Measurements from ENCODE around the gene CLSTN2. TPM values are rescaled to one million over a fixed set of nuclear protein-coding genes. Genes with fewer than 3 reads are reported as not detected.

The CLSTN2 gene
- total and polyA plus RNA-seq, 2 of the 8 experiments (the other 6 are each of a cell fraction or from before 2014, with no cell fraction given) = 0.39 to 0.52 TPM

DNA sequence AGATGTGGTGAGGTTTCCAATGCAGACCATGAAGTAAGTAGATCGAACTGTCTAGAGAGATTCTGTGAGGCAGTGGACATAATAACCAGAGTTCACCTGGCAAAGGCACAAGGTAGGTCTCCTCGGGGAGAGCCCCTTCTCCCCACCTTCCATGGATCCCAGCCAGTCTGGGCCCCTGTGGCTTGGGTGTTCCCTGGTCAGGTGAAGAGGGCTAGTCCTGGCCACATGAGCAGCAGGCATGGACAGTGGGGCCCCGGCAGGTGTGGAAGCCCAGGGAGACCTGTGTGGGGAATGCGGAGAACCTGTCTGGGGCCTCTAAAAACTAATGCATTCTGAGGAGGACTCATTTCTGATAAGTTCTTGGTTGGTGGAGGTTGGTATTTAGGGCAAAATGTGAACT is 501.4 kb downstream of the CLSTN2 start:
- H3K4me3 ChIP-seq (ENCODE audit: extremely low read depth in 1 of 4, insufficient read depth in 2 of 4, low read depth in 3 of 4, low read length in 4 of 4) = no peak overlapping the region
- TF ChIP-seq KDM5A (IDR thresholded peaks at IDR 0.05; ENCODE audit: low read length) (no peak), TAF1 (IDR thresholded peaks at IDR 0.05; ENCODE audit: low read depth, low read length) (no peak), EP300 (IDR thresholded peaks at IDR 0.05; ENCODE audit: borderline replicate concordance in 1 of 2, low read depth in 2 of 2, low read length in 2 of 2) (no peak), ASH2L (IDR thresholded peaks at IDR 0.05; ENCODE audit: low read length) (no peak), SAP30 (IDR thresholded peaks at IDR 0.05; ENCODE audit: insufficient read depth, insufficient replicate concordance, low read length) (no peak), YY1 (IDR thresholded peaks at IDR 0.05; ENCODE audit: low read depth, low read length) (no peak), TCF12 (IDR thresholded peaks at IDR 0.05; ENCODE audit: low read depth, low read length) (no peak)
- no peak overlapping the region for H4K91ac ChIP-seq (replicated peaks; ENCODE audit: insufficient read length, low read length)
- no peak overlapping the region for H3K4me2 ChIP-seq (ENCODE audit: insufficient read depth in 1 of 2, low read depth in 2 of 2, low read length in 2 of 2)
- no peaks in the 10 kb centered on the region for H4K20me1 ChIP-seq (replicated peaks in 1 of 2; ENCODE audit: control insufficient read depth in 1 of 2, insufficient read depth in 2 of 2, low read length in 2 of 2)
- no peak overlapping the region for H3K56ac ChIP-seq (replicated peaks; ENCODE audit: insufficient read length, low read depth, low read length)
- ChIA-PET CTCF (ENCODE audit: partially characterized antibody) (interaction anchor here (1.3 kb wide), 1 partner anchor 28 kb away, joined by 3 read pairs; no protein-coding TSS in a partner anchor), POLR2A (ENCODE audit: partially characterized antibody) (no interaction called here)
- no peaks in the 10 kb centered on the region for H3K79me2 ChIP-seq (ENCODE audit: control insufficient read depth in 1 of 2, insufficient read depth in 2 of 2, low read length in 2 of 2)
- H3K4me1 ChIP-seq (replicated peaks in 1 of 4; ENCODE audit: control insufficient read depth in 3 of 4, insufficient read depth in 4 of 4, low read length in 3 of 4) = no peaks in the 10 kb centered on the region
- no peaks in the 10 kb centered on the region for H3K9me3 ChIP-seq (ENCODE audit: insufficient read depth in 2 of 2, low read depth in 1 of 2, low read length in 1 of 2)
- no peak overlapping the region for H3K18ac ChIP-seq (ENCODE audit: extremely low read depth, low read length)
- WGBS, 2 experiments (ENCODE audit: extremely low coverage in 1 of 2, insufficient coverage in 1 of 2, insufficient read length in 1 of 2, insufficient replicate concordance in 2 of 2, low coverage in 1 of 2, low lambda C conversion rate in 2 of 2, missing lambda C conversion rate in 1 of 2) = 94% methylated on average over 4 of the region's 4 CpGs; no CpG with 5 or more reads in 1 of the 2 experiments
- no peaks in the 10 kb centered on the region for H3K27me3 ChIP-seq (replicated peaks in 1 of 4; ENCODE audit: control insufficient read depth in 3 of 4, extremely low read depth in 1 of 4, insufficient read depth in 3 of 4, low read length in 3 of 4)
- H2AK5ac ChIP-seq (ENCODE audit: low read depth, low read length) = no peak overlapping the region
- H3K9ac ChIP-seq (replicated peaks in 1 of 4; ENCODE audit: extremely low read depth in 1 of 4, low read depth in 3 of 4, low read length in 3 of 4) = no peak overlapping the region
- no peak overlapping the region for H2BK120ac ChIP-seq (replicated peaks; ENCODE audit: low read depth, low read length)
- H3K14ac ChIP-seq (ENCODE audit: insufficient read length) = no peak overlapping the region
- H3K23me2 ChIP-seq (ENCODE audit: low read depth, low read length) = no peaks in the 10 kb centered on the region
- no peak overlapping the region for H4K8ac ChIP-seq (ENCODE audit: extremely low read depth, insufficient read depth, low read length)
- no peak overlapping the region; the same call in 1 of the 2 replicates for H2BK20ac ChIP-seq (ENCODE audit: low read length)
- FAIRE-seq = no peak
- no peak overlapping the region for H2BK12ac ChIP-seq (ENCODE audit: low read depth, low read length)
- H3K36me3 ChIP-seq (ENCODE audit: control insufficient read depth in 2 of 4, insufficient read depth in 4 of 4, low read length in 3 of 4) = no peaks in the 10 kb centered on the region
- no peak overlapping the region for H2BK15ac ChIP-seq (ENCODE audit: low read length)
- H3K27ac ChIP-seq (ENCODE audit: low read depth, low read length) = no peak overlapping the region
- H2AFZ ChIP-seq (ENCODE audit: low read length) = no peak overlapping the region
- no peak overlapping the region for H4K5ac ChIP-seq (ENCODE audit: insufficient read length, low read depth, low read length)
- no peak overlapping the region for H2BK5ac ChIP-seq (ENCODE audit: low read depth, low read length)
- H3K23ac ChIP-seq (ENCODE audit: insufficient read length) = no peak overlapping the region
- no peak overlapping the region for H3K4ac ChIP-seq (replicated peaks; ENCODE audit: insufficient read length, low read depth, low read length)
- H3K79me1 ChIP-seq (ENCODE audit: low read depth, low read length) = no peaks in the 10 kb centered on the region
- no peak for DNase-seq (ENCODE audit: low read depth in 1 of 2, low spot score in 2 of 2)

All from H1 (cell line).